Spleen (tissue), 7 donors: ENCODE results near the gene CNNM2.

Experiments used
- CTCF ChIP-seq, 11 experiments: fragments of 200-600 bp in 7 of 11; fragments of 450-650 bp in 4 of 11; sonication (generic) in 4 of 11; IDR thresholded peaks in 8 of 11; conservative IDR thresholded peaks in 3 of 11; 1 replicate in 7 of 11; 2 replicates in 4 of 11; pipeline versions ENCODE4 v1.4.0 to v1.8.0; 2016 to 2021; ENCODE audit warnings: antibody characterized with exemption in 11 of 11, inconsistent platforms in 4 of 11, mild to moderate bottlenecking in 1 of 11
- POLR2A ChIP-seq, 3 donors: fragments of 450-650 bp; IDR thresholded peaks; one replicate each; pipeline ENCODE4 v1.5.1; 2017; ENCODE audit warnings: antibody characterized with exemption in 3 of 3, mild to moderate bottlenecking in 1 of 3
- donor health status: DM: no; HTN: no; CAD: no; lungs with moderate emphysema.
- donor health status: DM: no; HTN: no; CAD: no.
- donor health status: DM: no; HTN: no; CAD: no.

- TF ChIP-seq CTCF (IDR thresholded peaks at IDR 0.05 in 8 of 11, conservative IDR thresholded peaks at IDR 0.05 in 3 of 11) (no peak), POLR2A (IDR thresholded peaks at IDR 0.05) (no peak)
Measured at GRCh38 chr10:102946992-102947391, 28.9 kb downstream of the CNNM2 start.
